ENCODE results near the gene E2F6. TPM values are rescaled to one million over a fixed set of nuclear protein-coding genes. Genes with fewer than 3 reads are reported as not detected.
A peak's percentile ranks its signal among the peaks of the same experiment; 100 is the strongest.

E2F6 gene
- total and polyA plus RNA-seq, 9 of the 15 experiments (the other 6 are each of a cell fraction or from before 2014, with no cell fraction given) = 13.6 to 33.9 (median 26.1) TPM

DNA sequence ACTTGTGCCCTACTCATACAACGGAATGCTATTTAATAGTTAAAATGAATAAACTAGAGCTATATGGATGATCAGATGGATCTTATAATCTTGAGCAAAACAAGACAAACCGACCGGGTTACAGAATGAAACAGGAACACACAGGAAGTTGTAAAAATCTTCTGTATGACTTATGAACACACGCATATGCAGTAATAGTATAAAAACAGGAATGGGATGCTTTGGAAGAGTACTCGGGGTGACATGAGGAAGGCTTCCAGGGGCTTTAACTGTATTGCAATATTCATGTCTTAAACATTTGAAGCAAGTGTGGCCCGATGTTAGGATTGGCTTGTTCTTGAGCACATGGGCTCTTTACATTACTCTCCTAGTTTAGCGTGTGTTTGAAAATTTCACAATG, 14.9 kb upstream of the E2F6 start (continued):
- TF ChIP-seq, protein P1, sequence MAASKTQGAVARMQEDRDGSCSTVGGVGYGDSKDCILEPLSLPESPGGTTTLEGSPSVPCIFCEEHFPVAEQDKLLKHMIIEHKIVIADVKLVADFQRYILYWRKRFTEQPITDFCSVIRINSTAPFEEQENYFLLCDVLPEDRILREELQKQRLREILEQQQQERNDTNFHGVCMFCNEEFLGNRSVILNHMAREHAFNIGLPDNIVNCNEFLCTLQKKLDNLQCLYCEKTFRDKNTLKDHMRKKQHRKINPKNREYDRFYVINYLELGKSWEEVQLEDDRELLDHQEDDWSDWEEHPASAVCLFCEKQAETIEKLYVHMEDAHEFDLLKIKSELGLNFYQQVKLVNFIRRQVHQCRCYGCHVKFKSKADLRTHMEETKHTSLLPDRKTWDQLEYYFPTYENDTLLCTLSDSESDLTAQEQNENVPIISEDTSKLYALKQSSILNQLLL (CRISPR knock-in tag; IDR thresholded peaks at IDR 0.05; ENCODE audit: borderline replicate concordance) = no peak
- TF ChIP-seq HOXB6 (CRISPR knock-in tag; IDR thresholded peaks at IDR 0.05; ENCODE audit: borderline replicate concordance) = no peak
- TF ChIP-seq SIN3A (IDR thresholded peaks at IDR 0.05; ENCODE audit: borderline replicate concordance in 2 of 2, control insufficient read depth in 1 of 2, low read depth in 2 of 2, low read length in 2 of 2) = no peak

DNA sequence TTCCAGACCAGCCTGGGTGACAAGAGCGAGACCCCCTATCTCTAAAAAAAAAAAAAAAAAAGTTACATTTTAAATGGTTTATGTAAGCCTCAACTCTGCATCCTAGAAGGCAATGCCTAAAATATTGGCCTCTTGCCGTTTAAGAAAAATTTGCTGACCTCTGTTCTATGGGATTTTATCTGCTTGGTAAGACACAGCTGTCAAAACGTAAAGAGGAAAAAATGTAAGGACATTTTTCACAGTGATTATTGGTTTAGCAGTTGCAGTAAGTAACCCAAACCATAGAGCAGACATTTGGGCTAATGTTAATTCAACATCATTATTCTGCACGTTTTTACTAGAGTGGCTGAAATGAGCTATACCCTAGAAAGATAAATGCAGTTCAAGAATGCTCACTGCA, 14.4 kb upstream of the E2F6 start:
- H3K79me2 ChIP-seq (ENCODE audit: control insufficient read depth, insufficient read depth, low read length) = no peaks in the 10 kb centered on the region
- no peak overlapping the region for H3K27ac ChIP-seq (ENCODE audit: extremely low read depth, low read depth, low read length)
- ChIA-PET CTCF (ENCODE audit: low intra/inter-chr PET ratio) (interaction anchor here (0.6 to 1.6 kb wide), 2 partner anchors 104 to 450 kb away, joined by 4 read pairs; no protein-coding TSS in a partner anchor), POLR2A (no interaction called here)
- ATAC-seq (no peak), DNase-seq (ENCODE audit: extremely low read depth in 1 of 4, low spot score in 3 of 4) (no peak), FAIRE-seq (no peak)
- H3K9me3 ChIP-seq (replicated peaks; ENCODE audit: control insufficient read depth, insufficient read depth, low read depth, low read length) = no peaks in the 10 kb centered on the region
- intact Hi-C loops (cut with micrococcal nuclease) (no loop called here), in situ Hi-C loops (cut with MboI) (loop anchor here (25.0 kb wide), 1 partner anchor 307 kb away; no protein-coding TSS in a partner anchor)
- TF ChIP-seq, protein P2, sequence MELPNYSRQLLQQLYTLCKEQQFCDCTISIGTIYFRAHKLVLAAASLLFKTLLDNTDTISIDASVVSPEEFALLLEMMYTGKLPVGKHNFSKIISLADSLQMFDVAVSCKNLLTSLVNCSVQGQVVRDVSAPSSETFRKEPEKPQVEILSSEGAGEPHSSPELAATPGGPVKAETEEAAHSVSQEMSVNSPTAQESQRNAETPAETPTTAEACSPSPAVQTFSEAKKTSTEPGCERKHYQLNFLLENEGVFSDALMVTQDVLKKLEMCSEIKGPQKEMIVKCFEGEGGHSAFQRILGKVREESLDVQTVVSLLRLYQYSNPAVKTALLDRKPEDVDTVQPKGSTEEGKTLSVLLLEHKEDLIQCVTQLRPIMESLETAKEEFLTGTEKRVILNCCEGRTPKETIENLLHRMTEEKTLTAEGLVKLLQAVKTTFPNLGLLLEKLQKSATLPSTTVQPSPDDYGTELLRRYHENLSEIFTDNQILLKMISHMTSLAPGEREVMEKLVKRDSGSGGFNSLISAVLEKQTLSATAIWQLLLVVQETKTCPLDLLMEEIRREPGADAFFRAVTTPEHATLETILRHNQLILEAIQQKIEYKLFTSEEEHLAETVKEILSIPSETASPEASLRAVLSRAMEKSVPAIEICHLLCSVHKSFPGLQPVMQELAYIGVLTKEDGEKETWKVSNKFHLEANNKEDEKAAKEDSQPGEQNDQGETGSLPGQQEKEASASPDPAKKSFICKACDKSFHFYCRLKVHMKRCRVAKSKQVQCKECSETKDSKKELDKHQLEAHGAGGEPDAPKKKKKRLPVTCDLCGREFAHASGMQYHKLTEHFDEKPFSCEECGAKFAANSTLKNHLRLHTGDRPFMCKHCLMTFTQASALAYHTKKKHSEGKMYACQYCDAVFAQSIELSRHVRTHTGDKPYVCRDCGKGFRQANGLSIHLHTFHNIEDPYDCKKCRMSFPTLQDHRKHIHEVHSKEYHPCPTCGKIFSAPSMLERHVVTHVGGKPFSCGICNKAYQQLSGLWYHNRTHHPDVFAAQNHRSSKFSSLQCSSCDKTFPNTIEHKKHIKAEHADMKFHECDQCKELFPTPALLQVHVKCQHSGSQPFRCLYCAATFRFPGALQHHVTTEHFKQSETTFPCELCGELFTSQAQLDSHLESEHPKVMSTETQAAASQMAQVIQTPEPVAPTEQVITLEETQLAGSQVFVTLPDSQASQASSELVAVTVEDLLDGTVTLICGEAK (IDR thresholded peaks at IDR 0.05) = no peak
- TF ChIP-seq, protein P2 (CRISPR knock-in tag; IDR thresholded peaks at IDR 0.05) = no peak
- TF ChIP-seq ZNF316 (IDR thresholded peaks at IDR 0.05) = 0 out of 2 replicates have a peak, but pooled peaks have one; percentile 13
- H3K4me3 ChIP-seq = no peak overlapping the region
- H3K9ac ChIP-seq (ENCODE audit: insufficient read depth in 1 of 2, low read depth in 2 of 2, low read length in 2 of 2) = no peak overlapping the region
- WGBS (ENCODE audit: insufficient coverage, low coverage, missing lambda C conversion rate) = 12% methylated on average over 4 of the region's 4 CpGs
- H3K9me1 ChIP-seq (ENCODE audit: control insufficient read depth, insufficient read depth, low read length) = no peaks in the 10 kb centered on the region
- H3K4me2 ChIP-seq (ENCODE audit: insufficient read depth, low read length) = no peak overlapping the region
- BruUV-seq (replicated peaks) = no TSS peak
- peaks cover 6 to 22% of the 10 kb centered on the region in 2 experiments; a peak in 4 of 5 replicates for H3K27me3 ChIP-seq (ENCODE audit: control insufficient read depth in 2 of 2, insufficient read depth in 2 of 2, low read length in 2 of 2)
- H3K4me1 ChIP-seq (replicated peaks in 1 of 2; ENCODE audit: control insufficient read depth in 2 of 2, insufficient read depth in 2 of 2, low read length in 2 of 2) = 0 out of 5 replicates have a peak, but pooled peaks cover 0 to 3% of the 10 kb centered on the region in 2 experiments
- no peaks in the 10 kb centered on the region for H4K20me1 ChIP-seq (replicated peaks; ENCODE audit: control insufficient read depth, insufficient read depth, low read length)
- H2AFZ ChIP-seq (ENCODE audit: low read depth, low read length) = no peak overlapping the region
- H3K36me3 ChIP-seq (ENCODE audit: control insufficient read depth, insufficient read depth, low read length) = no peaks in the 10 kb centered on the region

Data from K562 (cell line).